ENCODE data around the gene DEDD. TPM values are rescaled to one million over a fixed set of nuclear protein-coding genes. Genes with fewer than 3 reads are reported as not detected.

The DEDD gene
- total and polyA plus RNA-seq, 2 of the 13 experiments (the other 11 are each of a cell fraction or from before 2014, with no cell fraction given), result 12.6 to 27.8 TPM

DNA sequence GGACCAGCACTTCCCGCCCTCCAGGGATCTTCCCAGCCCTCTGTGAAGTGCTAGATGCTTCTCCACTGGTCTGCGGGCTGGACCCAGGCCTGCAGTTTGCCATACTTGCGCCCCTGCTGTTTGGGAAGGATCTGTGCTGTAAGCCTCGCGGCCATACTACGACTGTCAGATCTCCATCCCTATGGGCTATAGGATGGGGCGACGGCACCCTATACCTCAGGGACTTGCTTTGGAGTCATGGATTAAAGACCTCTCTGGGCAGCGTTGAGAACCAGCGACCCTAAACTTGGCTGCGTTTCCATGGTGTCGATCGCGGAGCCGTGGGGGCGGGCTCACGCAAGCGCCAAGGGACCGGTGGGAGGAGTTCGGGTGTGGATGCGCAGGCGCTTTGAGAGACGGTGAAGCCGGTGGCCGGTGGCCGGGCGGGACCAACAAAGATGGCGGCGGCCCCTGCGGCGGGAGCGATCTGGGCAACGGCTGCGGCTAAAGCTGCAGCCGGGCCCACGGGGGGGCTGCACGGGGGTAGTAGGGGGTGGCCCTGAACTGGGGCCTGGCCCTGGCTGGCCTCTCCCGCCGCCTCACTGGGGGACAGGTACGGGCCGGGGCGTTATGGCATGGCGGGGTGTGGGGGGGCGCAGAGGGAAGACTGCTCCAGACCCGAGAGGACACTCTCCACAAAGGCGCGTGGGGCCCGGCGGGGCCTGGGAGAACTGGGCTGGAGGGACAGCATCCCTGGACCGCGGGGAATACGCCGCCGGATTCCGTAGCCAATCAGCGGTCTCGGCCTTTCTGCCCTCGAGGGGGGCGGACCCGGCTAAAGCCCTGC, 26.8 kb upstream of the DEDD start, which contains the start of gene USP21 (continued):
- TF ChIP-seq, protein P1, sequence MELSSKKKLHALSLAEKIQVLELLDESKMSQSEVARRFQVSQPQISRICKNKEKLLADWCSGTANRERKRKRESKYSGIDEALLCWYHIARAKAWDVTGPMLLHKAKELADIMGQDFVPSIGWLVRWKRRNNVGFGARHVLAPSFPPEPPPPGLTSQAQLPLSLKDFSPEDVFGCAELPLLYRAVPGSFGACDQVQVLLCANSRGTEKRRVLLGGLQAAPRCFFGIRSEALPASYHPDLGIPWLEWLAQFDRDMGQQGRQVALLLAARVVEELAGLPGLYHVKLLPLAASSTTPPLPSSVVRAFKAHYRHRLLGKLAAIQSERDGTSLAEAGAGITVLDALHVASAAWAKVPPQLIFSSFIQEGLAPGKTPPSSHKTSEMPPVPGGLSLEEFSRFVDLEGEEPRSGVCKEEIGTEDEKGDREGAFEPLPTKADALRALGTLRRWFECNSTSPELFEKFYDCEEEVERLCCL (CRISPR knock-in tag; IDR thresholded peaks at IDR 0.05; ENCODE audit: borderline replicate concordance), result no peak
- TF ChIP-seq, protein P2, sequence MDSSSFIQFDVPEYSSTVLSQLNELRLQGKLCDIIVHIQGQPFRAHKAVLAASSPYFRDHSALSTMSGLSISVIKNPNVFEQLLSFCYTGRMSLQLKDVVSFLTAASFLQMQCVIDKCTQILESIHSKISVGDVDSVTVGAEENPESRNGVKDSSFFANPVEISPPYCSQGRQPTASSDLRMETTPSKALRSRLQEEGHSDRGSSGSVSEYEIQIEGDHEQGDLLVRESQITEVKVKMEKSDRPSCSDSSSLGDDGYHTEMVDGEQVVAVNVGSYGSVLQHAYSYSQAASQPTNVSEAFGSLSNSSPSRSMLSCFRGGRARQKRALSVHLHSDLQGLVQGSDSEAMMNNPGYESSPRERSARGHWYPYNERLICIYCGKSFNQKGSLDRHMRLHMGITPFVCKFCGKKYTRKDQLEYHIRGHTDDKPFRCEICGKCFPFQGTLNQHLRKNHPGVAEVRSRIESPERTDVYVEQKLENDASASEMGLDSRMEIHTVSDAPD (CRISPR knock-in tag; IDR thresholded peaks at IDR 0.05), result no peak
- TF ChIP-seq HOXA7 (CRISPR knock-in tag; IDR thresholded peaks at IDR 0.05), result no peak
- TF ChIP-seq HES4 (CRISPR knock-in tag; IDR thresholded peaks at IDR 0.05; ENCODE audit: borderline replicate concordance), result peak; percentile 32; the same call in 1 of the 2 replicates
- TF ChIP-seq KLF11 (CRISPR knock-in tag; IDR thresholded peaks at IDR 0.05), result no peak
- TF ChIP-seq ZNF44 (CRISPR knock-in tag; IDR thresholded peaks at IDR 0.05), result no peak
- TF ChIP-seq GATAD2A (CRISPR knock-in tag; IDR thresholded peaks at IDR 0.05), result no peak; the same call in 1 of the 2 replicates
- no peak for TF ChIP-seq ATM (IDR thresholded peaks at IDR 0.05; ENCODE audit: borderline replicate concordance)
- TF ChIP-seq ZNF431 (CRISPR knock-in tag; IDR thresholded peaks at IDR 0.05; ENCODE audit: borderline replicate concordance, low read depth), result no peak
- TF ChIP-seq, protein P3, sequence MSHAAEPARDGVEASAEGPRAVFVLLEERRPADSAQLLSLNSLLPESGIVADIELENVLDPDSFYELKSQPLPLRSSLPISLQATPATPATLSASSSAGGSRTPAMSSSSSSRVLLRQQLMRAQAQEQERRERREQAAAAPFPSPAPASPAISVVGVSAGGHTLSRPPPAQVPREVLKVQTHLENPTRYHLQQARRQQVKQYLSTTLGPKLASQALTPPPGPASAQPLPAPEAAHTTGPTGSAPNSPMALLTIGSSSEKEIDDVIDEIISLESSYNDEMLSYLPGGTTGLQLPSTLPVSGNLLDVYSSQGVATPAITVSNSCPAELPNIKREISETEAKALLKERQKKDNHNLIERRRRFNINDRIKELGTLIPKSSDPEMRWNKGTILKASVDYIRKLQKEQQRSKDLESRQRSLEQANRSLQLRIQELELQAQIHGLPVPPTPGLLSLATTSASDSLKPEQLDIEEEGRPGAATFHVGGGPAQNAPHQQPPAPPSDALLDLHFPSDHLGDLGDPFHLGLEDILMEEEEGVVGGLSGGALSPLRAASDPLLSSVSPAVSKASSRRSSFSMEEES (CRISPR knock-in tag; IDR thresholded peaks at IDR 0.05), result no peak
- TF ChIP-seq, protein P4, sequence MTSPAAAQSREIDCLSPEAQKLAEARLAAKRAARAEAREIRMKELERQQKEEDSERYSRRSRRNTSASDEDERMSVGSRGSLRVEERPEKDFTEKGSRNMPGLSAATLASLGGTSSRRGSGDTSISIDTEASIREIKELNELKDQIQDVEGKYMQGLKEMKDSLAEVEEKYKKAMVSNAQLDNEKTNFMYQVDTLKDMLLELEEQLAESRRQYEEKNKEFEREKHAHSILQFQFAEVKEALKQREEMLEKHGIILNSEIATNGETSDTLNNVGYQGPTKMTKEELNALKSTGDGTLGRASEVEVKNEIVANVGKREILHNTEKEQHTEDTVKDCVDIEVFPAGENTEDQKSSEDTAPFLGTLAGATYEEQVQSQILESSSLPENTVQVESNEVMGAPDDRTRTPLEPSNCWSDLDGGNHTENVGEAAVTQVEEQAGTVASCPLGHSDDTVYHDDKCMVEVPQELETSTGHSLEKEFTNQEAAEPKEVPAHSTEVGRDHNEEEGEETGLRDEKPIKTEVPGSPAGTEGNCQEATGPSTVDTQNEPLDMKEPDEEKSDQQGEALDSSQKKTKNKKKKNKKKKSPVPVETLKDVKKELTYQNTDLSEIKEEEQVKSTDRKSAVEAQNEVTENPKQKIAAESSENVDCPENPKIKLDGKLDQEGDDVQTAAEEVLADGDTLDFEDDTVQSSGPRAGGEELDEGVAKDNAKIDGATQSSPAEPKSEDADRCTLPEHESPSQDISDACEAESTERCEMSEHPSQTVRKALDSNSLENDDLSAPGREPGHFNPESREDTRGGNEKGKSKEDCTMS (CRISPR knock-in tag; conservative IDR thresholded peaks at IDR 0.05), result no peak
- no peak for TF ChIP-seq XBP1 (CRISPR knock-in tag; IDR thresholded peaks at IDR 0.05)
- TF ChIP-seq, protein P5, sequence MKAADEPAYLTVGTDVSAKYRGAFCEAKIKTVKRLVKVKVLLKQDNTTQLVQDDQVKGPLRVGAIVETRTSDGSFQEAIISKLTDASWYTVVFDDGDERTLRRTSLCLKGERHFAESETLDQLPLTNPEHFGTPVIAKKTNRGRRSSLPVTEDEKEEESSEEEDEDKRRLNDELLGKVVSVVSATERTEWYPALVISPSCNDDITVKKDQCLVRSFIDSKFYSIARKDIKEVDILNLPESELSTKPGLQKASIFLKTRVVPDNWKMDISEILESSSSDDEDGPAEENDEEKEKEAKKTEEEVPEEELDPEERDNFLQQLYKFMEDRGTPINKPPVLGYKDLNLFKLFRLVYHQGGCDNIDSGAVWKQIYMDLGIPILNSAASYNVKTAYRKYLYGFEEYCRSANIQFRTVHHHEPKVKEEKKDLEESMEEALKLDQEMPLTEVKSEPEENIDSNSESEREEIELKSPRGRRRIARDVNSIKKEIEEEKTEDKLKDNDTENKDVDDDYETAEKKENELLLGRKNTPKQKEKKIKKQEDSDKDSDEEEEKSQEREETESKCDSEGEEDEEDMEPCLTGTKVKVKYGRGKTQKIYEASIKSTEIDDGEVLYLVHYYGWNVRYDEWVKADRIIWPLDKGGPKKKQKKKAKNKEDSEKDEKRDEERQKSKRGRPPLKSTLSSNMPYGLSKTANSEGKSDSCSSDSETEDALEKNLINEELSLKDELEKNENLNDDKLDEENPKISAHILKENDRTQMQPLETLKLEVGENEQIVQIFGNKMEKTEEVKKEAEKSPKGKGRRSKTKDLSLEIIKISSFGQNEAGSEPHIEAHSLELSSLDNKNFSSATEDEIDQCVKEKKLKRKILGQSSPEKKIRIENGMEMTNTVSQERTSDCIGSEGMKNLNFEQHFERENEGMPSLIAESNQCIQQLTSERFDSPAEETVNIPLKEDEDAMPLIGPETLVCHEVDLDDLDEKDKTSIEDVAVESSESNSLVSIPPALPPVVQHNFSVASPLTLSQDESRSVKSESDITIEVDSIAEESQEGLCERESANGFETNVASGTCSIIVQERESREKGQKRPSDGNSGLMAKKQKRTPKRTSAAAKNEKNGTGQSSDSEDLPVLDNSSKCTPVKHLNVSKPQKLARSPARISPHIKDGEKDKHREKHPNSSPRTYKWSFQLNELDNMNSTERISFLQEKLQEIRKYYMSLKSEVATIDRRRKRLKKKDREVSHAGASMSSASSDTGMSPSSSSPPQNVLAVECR (CRISPR knock-in tag; IDR thresholded peaks at IDR 0.05; ENCODE audit: borderline replicate concordance), result peak; percentile 58; the same call in 1 of the 2 replicates
- TF ChIP-seq PHF8 (CRISPR knock-in tag; IDR thresholded peaks at IDR 0.05), result peak; percentile 83

Data from HepG2 (cell line).